Karpas-422 (cell line): Measurements from ENCODE around the gene DENND2C. TPM values are rescaled to one million over a fixed set of nuclear protein-coding genes. Genes with fewer than 3 reads are reported as not detected.

ENCODE experiments used
- DNase-seq: peaks from one replicate; pipeline ENCODE4 v3.0.0-alpha.2; 2015
- H2AFZ ChIP-seq: fragments of 200-600 bp; sonication (generic); 2 replicates; pipeline ENCODE4 v1.6.1; 2014; ENCODE audit warnings: antibody characterized with exemption, low read length, mixed read lengths
- H3K27ac ChIP-seq: fragments of 200-600 bp; sonication (generic); 2 replicates; pipeline ENCODE4 v1.5.1; 2014; ENCODE audit warnings: mild to moderate bottlenecking, low read length, moderate library complexity
- H3K27me3 ChIP-seq: fragments of 200-600 bp; sonication (generic); 2 replicates; pipeline ENCODE4 v1.6.1; 2014; ENCODE audit warnings: low read length, mixed read lengths
- H3K36me3 ChIP-seq: fragments of 200-600 bp; sonication (generic); 2 replicates; pipeline ENCODE4 v1.6.1; 2014; ENCODE audit warnings: low read length, mixed read lengths; ENCODE audit not compliant: insufficient read depth
- H3K4me1 ChIP-seq: fragments of 200-600 bp; sonication (generic); 2 replicates; pipeline ENCODE4 v1.6.1; 2014; ENCODE audit warnings: mild to moderate bottlenecking, low read length, mixed read lengths
- H3K4me2 ChIP-seq: fragments of 200-600 bp; sonication (generic); 2 replicates; pipeline ENCODE4 v1.6.1; 2014; ENCODE audit warnings: low read length, low read depth, mild to moderate bottlenecking; ENCODE audit not compliant: poor library complexity, severe bottlenecking
- H3K4me3 ChIP-seq: fragments of 200-600 bp; sonication (generic); 2 replicates; pipeline ENCODE4 v1.5.1; 2014; ENCODE audit warnings: mild to moderate bottlenecking, antibody characterized with exemption, low read length, mixed read lengths
- H3K79me2 ChIP-seq: fragments of 200-600 bp; sonication (generic); 2 replicates; pipeline ENCODE4 v1.6.1; 2014; ENCODE audit warnings: mild to moderate bottlenecking, low read length, mixed read lengths
- H3K9ac ChIP-seq: fragments of 200-600 bp; sonication (generic); 2 replicates; pipeline ENCODE4 v1.6.0; 2014; ENCODE audit warnings: low read length
- H3K9me2 ChIP-seq: fragments of 200-600 bp; sonication (generic), shearing (Covaris generic); replicated peaks from 2 replicates; pipeline ENCODE4 v1.6.0; 2014; ENCODE audit warnings: mild to moderate bottlenecking, low read length, moderate library complexity; ENCODE audit not compliant: insufficient read depth
- H3K9me3 ChIP-seq: fragments of 300-700, 200-600 bp; sonication (generic); 2 replicates; pipeline ENCODE4 v1.6.1; 2014; ENCODE audit warnings: low read length, mixed read lengths
- H4K20me1 ChIP-seq: fragments of 200-600 bp; sonication (generic); 2 replicates; pipeline ENCODE4 v1.6.1; 2014; ENCODE audit warnings: mild to moderate bottlenecking, antibody characterized with exemption, low read length, low read depth; ENCODE audit not compliant: insufficient read depth
- total RNA-seq: library from RNA; depleted of rRNA; stranded (reverse); fragments of >200 nt; shearing (Covaris generic); gene quantifications from 2 replicates; pipeline ENCODE4 v1.2.3, GENCODE V29; 2014; ENCODE audit warnings: low replicate concordance

Gene DENND2C
- total RNA-seq, 1 experiment from 2014 or later = 0.60 TPM

DNA sequence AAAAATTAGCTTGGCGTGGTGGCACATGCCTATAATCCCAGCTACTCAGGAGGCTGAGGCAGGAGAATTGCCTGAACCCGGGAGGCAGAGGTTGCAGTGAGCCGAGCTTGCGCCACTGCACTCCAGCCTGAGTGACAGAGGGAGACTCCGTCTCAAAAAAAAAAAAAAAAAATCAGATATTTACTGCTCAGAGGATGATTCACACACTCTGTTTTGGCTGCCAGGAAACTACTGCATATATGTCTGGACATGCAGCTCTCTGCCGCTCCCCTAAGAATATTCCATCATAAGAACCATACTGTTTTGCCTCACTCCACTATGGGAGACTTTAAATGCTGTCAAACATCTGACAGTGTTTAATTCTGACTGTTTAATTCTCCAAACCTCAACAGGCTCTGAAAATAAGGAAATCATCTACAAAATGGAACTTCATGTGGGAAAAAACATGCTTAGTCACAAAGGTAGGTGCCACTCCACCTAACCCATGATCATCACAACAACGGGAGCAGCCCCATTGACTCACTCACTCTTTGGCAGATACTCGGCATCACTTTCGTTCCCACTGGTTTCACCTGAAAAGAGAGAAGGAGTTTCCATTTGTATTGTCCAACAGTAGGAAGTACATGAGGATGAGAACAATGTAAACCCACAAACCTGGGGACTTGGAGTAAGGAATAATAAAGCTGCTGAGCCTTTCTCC is 59.2 kb downstream of the DENND2C start:
- Histone ChIP-seq H3K4me3 (no peak overlapping the region), H3K9me3 (no peaks in the 10 kb centered on the region), H3K27me3 (no peaks in the 10 kb centered on the region), H3K36me3 (no peaks in the 10 kb centered on the region), H3K27ac (no peak overlapping the region), H4K20me1 (no peaks in the 10 kb centered on the region), H3K79me2 (no peaks in the 10 kb centered on the region), H3K9ac (no peak overlapping the region), H3K4me2 (no peak overlapping the region), H2AFZ (no peak overlapping the region), H3K4me1 (no peaks in the 10 kb centered on the region), H3K9me2 (no peaks in the 10 kb centered on the region)
- no peak for DNase-seq

DNA sequence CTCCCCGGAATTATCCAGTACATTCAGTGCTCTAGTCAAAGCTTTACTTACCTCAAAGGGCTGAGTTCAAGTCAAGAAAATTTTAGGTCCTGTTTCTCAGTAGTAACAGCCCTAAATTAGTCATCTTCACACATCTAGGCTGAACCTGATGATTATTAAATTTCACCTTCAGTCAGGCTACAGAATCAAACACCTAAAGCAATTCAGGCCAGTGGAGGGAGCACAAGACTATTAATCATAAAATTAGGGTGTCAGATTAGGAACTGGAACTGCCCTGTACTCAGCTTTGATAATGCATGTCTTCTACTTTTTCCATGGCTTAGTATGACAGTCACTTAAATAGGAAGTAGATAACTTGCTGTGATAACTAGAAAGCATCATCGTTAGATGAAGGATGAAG is 60.0 kb downstream of the DENND2C start:
- Histone ChIP-seq H3K9me3 (no peaks in the 10 kb centered on the region), H3K36me3 (no peaks in the 10 kb centered on the region), H3K4me2 (no peak overlapping the region)

DNA sequence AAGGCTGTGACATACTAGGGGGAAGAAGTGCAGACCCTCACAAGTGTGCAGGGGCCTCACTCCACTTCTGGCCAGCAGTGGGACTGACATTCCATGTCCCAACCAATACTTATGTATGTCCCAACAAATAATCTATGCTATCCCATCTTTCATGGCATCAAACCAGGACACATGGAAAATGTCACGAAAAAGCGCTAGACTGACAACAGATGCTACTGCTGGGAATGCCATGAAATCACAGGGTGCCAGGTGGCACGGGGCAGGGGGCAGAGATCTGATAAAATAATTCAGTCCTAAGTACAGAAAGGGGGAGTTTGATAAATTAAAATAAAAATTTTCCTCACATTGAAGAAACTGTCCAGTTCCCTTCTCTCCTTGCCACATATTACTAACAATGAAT is 60.8 kb downstream of the DENND2C start:
- Histone ChIP-seq H3K4me2 (no peak overlapping the region), H3K9me3 (no peaks in the 10 kb centered on the region), H3K27me3 (no peaks in the 10 kb centered on the region), H3K36me3 (no peaks in the 10 kb centered on the region), H4K20me1 (no peaks in the 10 kb centered on the region), H3K79me2 (no peaks in the 10 kb centered on the region), H3K4me1 (no peaks in the 10 kb centered on the region), H3K27ac (no peak overlapping the region), H3K9ac (no peak overlapping the region), H2AFZ (no peak overlapping the region), H3K4me3 (no peak overlapping the region), H3K9me2 (no peaks in the 10 kb centered on the region)
- no peak for DNase-seq

More for the DNA sequence above, 60.0 kb downstream of the DENND2C start:
- H3K4me1 ChIP-seq = no peaks in the 10 kb centered on the region
- no peak overlapping the region for H2AFZ ChIP-seq
- H3K9ac ChIP-seq = no peak overlapping the region
- H3K9me2 ChIP-seq = no peaks in the 10 kb centered on the region
- H3K79me2 ChIP-seq = no peaks in the 10 kb centered on the region
- no peaks in the 10 kb centered on the region for H3K27me3 ChIP-seq
- H3K4me3 ChIP-seq = no peak overlapping the region
- no peaks in the 10 kb centered on the region for H4K20me1 ChIP-seq
- H3K27ac ChIP-seq = no peak overlapping the region
- no peak for DNase-seq

DNA sequence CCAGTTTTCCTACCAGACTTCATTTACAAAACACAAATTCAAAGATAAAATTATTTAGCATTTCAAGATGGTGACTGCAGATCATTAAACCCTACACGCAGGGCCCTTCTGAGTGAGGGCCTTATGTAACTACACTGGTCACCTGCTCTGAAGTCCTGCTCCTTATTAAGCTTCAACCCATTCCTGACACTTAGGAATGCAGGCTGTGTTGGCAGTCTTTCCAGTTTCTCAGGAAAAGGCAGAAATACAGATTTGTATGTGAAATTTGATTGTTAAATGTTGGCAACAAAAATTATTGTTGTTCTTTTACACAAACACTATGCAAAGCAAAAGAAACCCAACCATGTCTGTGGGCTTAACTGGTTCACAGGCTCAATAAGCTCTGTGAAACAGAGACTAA is 62.6 kb downstream of the DENND2C start:
- Histone ChIP-seq H3K4me3 (no peak overlapping the region), H3K36me3 (no peaks in the 10 kb centered on the region), H3K4me2 (no peak overlapping the region), H3K27ac (no peak overlapping the region), H3K9me3 (no peaks in the 10 kb centered on the region), H3K79me2 (no peaks in the 10 kb centered on the region), H3K9ac (no peak overlapping the region), H3K4me1 (no peaks in the 10 kb centered on the region), H2AFZ (no peak overlapping the region), H4K20me1 (no peaks in the 10 kb centered on the region), H3K27me3 (no peaks in the 10 kb centered on the region), H3K9me2 (no peaks in the 10 kb centered on the region)
- no peak for DNase-seq

- no peak overlapping the region for H3K27ac ChIP-seq
- H4K20me1 ChIP-seq = no peaks in the 10 kb centered on the region
- H3K4me3 ChIP-seq = no peak overlapping the region
- H3K9me3 ChIP-seq = no peaks in the 10 kb centered on the region
- no peak overlapping the region for H3K9ac ChIP-seq
- no peaks in the 10 kb centered on the region for H3K79me2 ChIP-seq
- peaks cover 9% of the 10 kb centered on the region for H3K4me1 ChIP-seq
- H3K36me3 ChIP-seq = no peaks in the 10 kb centered on the region
- no peaks in the 10 kb centered on the region for H3K9me2 ChIP-seq
- H3K4me2 ChIP-seq = no peak overlapping the region
- no peak for DNase-seq
- H2AFZ ChIP-seq = no peak overlapping the region
- no peaks in the 10 kb centered on the region for H3K27me3 ChIP-seq
These were observed 71.9 kb downstream of the DENND2C start for GRCh38 chr1:114597949-114598348.

- H3K9me3 ChIP-seq = no peaks in the 10 kb centered on the region
- H3K9ac ChIP-seq = no peak overlapping the region
- no peak overlapping the region for H3K27ac ChIP-seq
- H4K20me1 ChIP-seq = no peaks in the 10 kb centered on the region
- no peaks in the 10 kb centered on the region for H3K27me3 ChIP-seq
- no peak overlapping the region for H2AFZ ChIP-seq
- H3K79me2 ChIP-seq = no peaks in the 10 kb centered on the region
- no peaks in the 10 kb centered on the region for H3K4me1 ChIP-seq
- no peak for DNase-seq
- no peaks in the 10 kb centered on the region for H3K36me3 ChIP-seq
- no peak overlapping the region for H3K4me3 ChIP-seq
- H3K9me2 ChIP-seq = no peaks in the 10 kb centered on the region
- H3K4me2 ChIP-seq = no peak overlapping the region
These were observed 74.2 kb downstream of the DENND2C start for GRCh38 chr1:114595602-114596001.

DNA sequence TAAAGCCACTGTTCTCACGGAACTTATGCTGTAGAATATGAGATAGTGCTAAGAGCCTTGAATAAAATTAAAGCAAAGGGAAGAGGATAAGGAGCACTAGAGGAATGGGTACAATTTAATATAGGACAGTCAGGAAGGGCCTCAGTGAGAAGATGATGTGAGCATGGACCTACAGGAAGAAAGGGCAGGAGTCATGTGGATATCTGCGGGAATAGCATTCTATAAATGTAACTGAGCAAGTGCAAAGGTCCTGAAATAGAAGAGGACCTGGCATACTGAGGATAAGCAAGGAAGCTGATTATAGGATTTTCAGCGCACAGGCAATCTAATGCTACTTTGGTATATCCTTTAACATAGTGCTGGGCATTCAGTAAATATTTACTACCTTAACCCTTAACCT is 75.8 kb downstream of the DENND2C start:
- Histone ChIP-seq H4K20me1 (no peaks in the 10 kb centered on the region), H3K9ac (no peak overlapping the region), H3K4me2 (no peak overlapping the region), H3K9me3 (no peaks in the 10 kb centered on the region), H3K4me3 (no peak overlapping the region), H3K36me3 (no peaks in the 10 kb centered on the region), H3K9me2 (no peaks in the 10 kb centered on the region), H3K27ac (no peak overlapping the region), H3K27me3 (no peaks in the 10 kb centered on the region), H3K79me2 (no peaks in the 10 kb centered on the region), H2AFZ (no peak overlapping the region), H3K4me1 (no peaks in the 10 kb centered on the region)
- no peak for DNase-seq

DNA sequence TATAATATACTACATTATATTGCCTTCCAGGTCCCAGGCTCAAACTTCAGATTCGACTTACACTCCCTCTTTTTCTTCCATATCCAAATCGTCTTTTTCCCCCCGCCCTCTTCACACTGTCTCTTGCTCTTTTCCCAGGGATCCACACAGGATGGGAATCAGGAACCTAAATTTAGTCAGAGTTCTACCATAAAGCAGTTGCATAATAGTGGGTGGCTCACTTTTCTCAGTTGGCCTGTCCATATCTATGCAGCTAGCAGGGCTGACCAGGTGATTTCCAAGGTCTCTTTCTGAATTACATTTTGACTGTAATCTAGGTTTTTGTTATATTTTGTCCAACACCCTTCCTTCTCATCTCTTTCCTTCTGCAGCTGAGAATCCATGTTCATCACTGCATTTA is 80.7 kb downstream of the DENND2C start:
- H3K27ac ChIP-seq = no peak overlapping the region
- H4K20me1 ChIP-seq = no peaks in the 10 kb centered on the region
- no peaks in the 10 kb centered on the region for H3K9me3 ChIP-seq

More for the DNA sequence above, 80.7 kb downstream of the DENND2C start:
- H3K27me3 ChIP-seq = no peaks in the 10 kb centered on the region
- DNase-seq = no peak
- no peak overlapping the region for H3K9ac ChIP-seq
- no peak overlapping the region for H3K4me2 ChIP-seq
- H2AFZ ChIP-seq = no peak overlapping the region
- H3K4me3 ChIP-seq = no peak overlapping the region
- H3K9me2 ChIP-seq = no peaks in the 10 kb centered on the region
- H3K4me1 ChIP-seq = peaks cover 5% of the 10 kb centered on the region
- no peaks in the 10 kb centered on the region for H3K36me3 ChIP-seq
- no peaks in the 10 kb centered on the region for H3K79me2 ChIP-seq
